GM12878 (cell line): ENCODE measurements around the gene FILIP1L. TPM values are rescaled to one million over a fixed set of nuclear protein-coding genes. Genes with fewer than 3 reads are reported as not detected.

Source experiments
- ATAC-seq: fragments of 200-7000 bp; cut with Tn5 transposase; 3 replicates; pipeline ENCODE4 v1.9.1; 2020; ENCODE audit warnings: mild to moderate bottlenecking, moderate library complexity
- BruUV-seq: library from RNA; stranded (reverse); fragments of 400-500 nt; replicated peaks from 2 replicates; lab custom pipeline; 2021; lab: Mats Ljungman, UMichigan
- CTCF ChIA-PET: fragments of 300-600 bp; sonication (Branson Sonifier 250); formaldehyde crosslinking; extraction: SDS; loops from one replicate; lab custom pipeline; 2021; ENCODE audit warnings: inconsistent platforms; lab: Yijun Ruan, JAX
- POLR2A ChIA-PET: fragments of 350-600 bp; formaldehyde crosslinking; extraction: SDS; loops from one replicate; lab custom pipeline; 2021; ENCODE audit warnings: inconsistent platforms; lab: Charles Lee
- RAD21 ChIA-PET: fragments of 300-600 bp; sonication (Branson Sonifier 250); formaldehyde crosslinking; loops from one replicate; lab custom pipeline; 2023; ENCODE audit warnings: antibody characterized with exemption; ENCODE audit not compliant: unreplicated experiment; lab: Charles Lee
- SMC1A ChIA-PET: fragments of 300-600 bp; sonication (Branson Sonifier 250); formaldehyde crosslinking; loops from one replicate; lab custom pipeline; 2023; ENCODE audit not compliant: unreplicated experiment, uncharacterized antibody; lab: Charles Lee
- DNase-seq: peaks from one replicate; pipeline ENCODE4 v3.0.0-alpha.2; 2011; ENCODE audit warnings: low read depth, low spot score
- FAIRE-seq: peaks from 3 replicates; lab custom pipeline; 2011; peaks lifted over from hg19 to GRCh38; lab: Jason Lieb, UNC
- H2AFZ ChIP-seq: 2 replicates; pipeline ENCODE4 v1.6.0; 2011; ENCODE audit warnings: low read depth, low read length, control low read depth; ENCODE audit not compliant: control insufficient read depth
- H3K27ac ChIP-seq: 2 replicates; pipeline ENCODE4 v1.5.1; 2011; ENCODE audit warnings: control low read depth; ENCODE audit not compliant: control insufficient read depth, insufficient read depth
- H3K27me3 ChIP-seq, 2 experiments: replicated peaks in 1 of 2; 2 replicates each; pipeline versions ENCODE4 v1.6.0 to v1.6.1; 2011; ENCODE audit warnings: low read length in 1 of 2; ENCODE audit not compliant: control insufficient read depth in 2 of 2, insufficient read depth in 2 of 2
- H3K36me3 ChIP-seq, 2 experiments: 2 replicates each; pipeline ENCODE4 v1.5.1; 2011; ENCODE audit warnings: low read length in 1 of 2; ENCODE audit not compliant: control insufficient read depth in 2 of 2, insufficient read depth in 2 of 2
- H3K4me1 ChIP-seq: 2 replicates; pipeline ENCODE4 v1.6.1; 2011; ENCODE audit warnings: mild to moderate bottlenecking, low read length, moderate library complexity, mixed read lengths; ENCODE audit not compliant: control insufficient read depth, insufficient read depth
- H3K4me2 ChIP-seq: 2 replicates; pipeline ENCODE4 v1.6.0; 2011; ENCODE audit warnings: control low read depth; ENCODE audit not compliant: control insufficient read depth, insufficient read depth
- H3K4me3 ChIP-seq: fragments of 200-600 bp; sonication (generic); 2 replicates; pipeline ENCODE4 v1.5.1; 2016
- H3K79me2 ChIP-seq: 2 replicates; pipeline ENCODE4 v1.6.0; 2011; ENCODE audit warnings: low read length; ENCODE audit not compliant: control insufficient read depth, insufficient read depth
- H3K9ac ChIP-seq: 2 replicates; pipeline ENCODE4 v1.8.0; 2011; ENCODE audit warnings: low read length, control low read depth, mixed read lengths; ENCODE audit not compliant: control insufficient read depth, insufficient read depth
- H3K9me3 ChIP-seq: replicated peaks from 3 replicates; pipeline ENCODE4 v1.5.1; 2011; ENCODE audit warnings: mild to moderate bottlenecking, low read length; ENCODE audit not compliant: control insufficient read depth, insufficient read depth
- H4K20me1 ChIP-seq: 2 replicates; pipeline ENCODE4 v1.6.0; 2011; ENCODE audit not compliant: control insufficient read depth, insufficient read depth
- ATF3 ChIP-seq: IDR thresholded peaks from 2 replicates; pipeline ENCODE4 v1.6.1; 2011; ENCODE audit warnings: low read depth, mild to moderate bottlenecking, low read length, moderate library complexity, borderline replicate concordance; ENCODE audit errors: extremely low read depth
- BHLHE40 ChIP-seq, 2 experiments: fragments of 450-650 bp in 1 of 2; IDR thresholded peaks; 2 replicates each; pipeline ENCODE4 v1.6.1; 2011 to 2017; ENCODE audit warnings: low read depth in 2 of 2, borderline replicate concordance in 1 of 2, improper control_type of control experiment in 1 of 2, low read length in 1 of 2, mild to moderate bottlenecking in 1 of 2
- RUNX3 ChIP-seq: IDR thresholded peaks from 2 replicates; pipeline ENCODE4 v1.6.1; 2012; ENCODE audit warnings: low read length, inconsistent platforms
- SKIL ChIP-seq: fragments of 450-650 bp; IDR thresholded peaks from 2 replicates; pipeline ENCODE4 v1.6.1; 2017; ENCODE audit warnings: mild to moderate bottlenecking, low read depth, inconsistent platforms; ENCODE audit not compliant: poor library complexity, severe bottlenecking
- SMARCA5 ChIP-seq: fragments of 450-650 bp; IDR thresholded peaks from 2 replicates; pipeline ENCODE4 v1.6.1; 2017; ENCODE audit warnings: mild to moderate bottlenecking
- STAT1 ChIP-seq: fragments of 450-650 bp; conservative IDR thresholded peaks from 2 replicates; pipeline ENCODE4 v1.6.1; 2014; ENCODE audit warnings: antibody characterized with exemption, mild to moderate bottlenecking
- STAT3 ChIP-seq: IDR thresholded peaks from 2 replicates; pipeline ENCODE4 v1.6.1; 2011; ENCODE audit warnings: low read depth, low read length, improper control_type of control experiment
- WGBS: methylation state at CpG from one replicate; pipeline ENCODE4 v1.1.6; 2016; ENCODE audit warnings: low lambda C conversion rate; ENCODE audit not compliant: insufficient replicate concordance, insufficient coverage; ENCODE audit errors: missing lambda C conversion rate; 5-methylcytosine and 5-hydroxymethylcytosine counted together
- in situ Hi-C: fragments of 300-500 bp; cut with MboI; formaldehyde crosslinking; loops from 9 replicates; pipeline ENCODE4 v1.14.3; 2018; ENCODE audit warnings: mixed read lengths
- intact Hi-C: fragments of 100-400 bp; cut with micrococcal nuclease; formaldehyde crosslinking; loops from one replicate; pipeline ENCODE4 v1.14.2; 2022; ENCODE audit not compliant: unreplicated experiment
- polyA plus RNA-seq, 11 experiments: library from polyadenylated mRNA; depleted of rRNA in 4 of 11; unstranded in 6 of 11; stranded (reverse) in 5 of 11; fragments of >200 nt; fragmentation: Nextera tagmentation in 4 of 11; fragmentation: Illumina TruSeq in 1 of 11; extraction: Ambion mirVana in 4 of 11; extraction: Trizol in 1 of 11; gene quantifications; 1 replicate in 1 of 11; 2 replicates in 10 of 11; pipeline versions ENCODE4 v1.2.1 to v1.2.3, GENCODE V29; 2011 to 2016; ENCODE audit warnings: inconsistent platforms in 2 of 11, missing spikeins in 2 of 11, low read depth in 1 of 11
- total RNA-seq, 4 experiments: library from RNA; depleted of rRNA in 3 of 4; stranded (reverse); fragments of >200 nt in 3 of 4; fragmentation: Illumina TruSeq in 1 of 4; extraction: Trizol in 1 of 4; gene quantifications; 2 replicates each; pipeline versions ENCODE4 v1.2.1 to v1.2.3, GENCODE V29; 2013 to 2021

FILIP1L gene
- total and polyA plus RNA-seq, 10 of the 15 experiments (the other 5 are each of a cell fraction or from before 2014, with no cell fraction given): 0.24 to 6.1 (median 3.5) TPM

- in situ Hi-C loops: no loop called here
- no peak overlapping the region for H3K4me2 ChIP-seq
- POLR2A ChIA-PET: no interaction called here
- WGBS: 72% methylated on average over 4 of the region's 4 CpGs
- TF ChIP-seq ATF3: no peak
- TF ChIP-seq, all 136 proteins: peak for 0
- no peaks in the 10 kb centered on the region for H3K36me3 ChIP-seq
- H3K9me3 ChIP-seq: no peaks in the 10 kb centered on the region
- no peak overlapping the region for H3K27ac ChIP-seq
- ATAC-seq (no peak), FAIRE-seq (no peak), DNase-seq (no peak)
- intact Hi-C loops: no loop called here
- H2AFZ ChIP-seq: no peak overlapping the region
- CTCF ChIA-PET: interaction anchor here (1.7 kb wide), 1 partner anchor 191 kb away, joined by 7 read pairs; no protein-coding TSS in a partner anchor
- SMC1A ChIA-PET: interaction anchor here (1.2 to 1.9 kb wide), 2 partner anchors 191 to 218 kb away, joined by 3 to 5 read pairs; no protein-coding TSS in a partner anchor
- no peak overlapping the region for H3K9ac ChIP-seq
- BruUV-seq: no TSS peak
- no peaks in the 10 kb centered on the region for H4K20me1 ChIP-seq
- no peaks in the 10 kb centered on the region; the same call in 1 of the 2 replicates for H3K4me1 ChIP-seq
- H3K79me2 ChIP-seq: no peaks in the 10 kb centered on the region
- H3K4me3 ChIP-seq: no peak overlapping the region
- no peaks in the 10 kb centered on the region for H3K27me3 ChIP-seq
- RAD21 ChIA-PET: no interaction called here
Observed at GRCh38 chr3:100062665-100063064, 51.6 kb downstream of the FILIP1L start.

- H3K4me3 ChIP-seq: no peak overlapping the region
- H3K9ac ChIP-seq: no peak overlapping the region
- ATAC-seq (peak; percentile 32; the same call in 2 of the 3 replicates), DNase-seq (no peak), FAIRE-seq (no peak)
- POLR2A ChIA-PET: no interaction called here
- H4K20me1 ChIP-seq: no peaks in the 10 kb centered on the region
- no peaks in the 10 kb centered on the region for H3K27me3 ChIP-seq
- no peaks in the 10 kb centered on the region; the same call in 1 of the 2 replicates for H3K4me1 ChIP-seq
- SMC1A ChIA-PET: interaction anchor here (1.1 kb wide), 1 partner anchor 229 kb away, joined by 4 read pairs; no protein-coding TSS in a partner anchor
- no TSS peak for BruUV-seq
- no peak for TF ChIP-seq STAT1
- TF ChIP-seq SMARCA5: no peak
- no peak for TF ChIP-seq STAT3
- peak in 1 of 2 experiments; percentile 20; a peak in 1 of 4 replicates for TF ChIP-seq BHLHE40 (IDR thresholded peaks at IDR 0.05; ENCODE audit: borderline replicate concordance in 1 of 2, low read depth in 2 of 2, low read length in 1 of 2)
- peak; percentile 76 for TF ChIP-seq RUNX3
- no peak for TF ChIP-seq SKIL
- in situ Hi-C loops (no loop called here), intact Hi-C loops (no loop called here)
- H3K27ac ChIP-seq: no peak overlapping the region
- no peak overlapping the region for H2AFZ ChIP-seq
- RAD21 ChIA-PET: no interaction called here
- no peaks in the 10 kb centered on the region for H3K9me3 ChIP-seq
- CTCF ChIA-PET: interaction anchor here (0.8 to 1.2 kb wide), 2 partner anchors 8 to 193 kb away, joined by 3 to 4 read pairs; no protein-coding TSS in a partner anchor
- WGBS: 64% methylated on average over 7 of the region's 7 CpGs
- H3K36me3 ChIP-seq: no peaks in the 10 kb centered on the region
- no peak overlapping the region for H3K4me2 ChIP-seq
- no peaks in the 10 kb centered on the region for H3K79me2 ChIP-seq
Observed at GRCh38 chr3:100060685-100061484, 53.4 kb downstream of the FILIP1L start.
